Tibial nerve (tissue), 4 donors: ENCODE results near the gene LRRC63. TPM values are rescaled to one million over a fixed set of nuclear protein-coding genes. Genes with fewer than 3 reads are reported as not detected.
A peak's percentile ranks its signal among the peaks of the same experiment; 100 is the strongest.

ENCODE experiments used
- DNase-seq, 2 donors: peaks; one replicate each; pipeline ENCODE4 v3.0.0-alpha.2; 2019; ENCODE audit warnings: low spot score in 2 of 2
- H3K27ac ChIP-seq, 4 donors: fragments of 200-600 bp; sonication (generic) in 3 of 4; one replicate each; pipeline ENCODE4 v1.5.1; 2017 to 2019; ENCODE audit warnings: mild to moderate bottlenecking in 1 of 4
- H3K27me3 ChIP-seq, 2 donors: fragments of 200-600 bp; sonication (generic) in 1 of 2; one replicate each; pipeline versions ENCODE4 v1.5.1 to v1.6.0; 2017 to 2019
- H3K36me3 ChIP-seq, 3 donors: fragments of 200-600 bp; sonication (generic); one replicate each; pipeline ENCODE4 v1.5.1; 2018 to 2019
- H3K4me1 ChIP-seq, 4 donors: fragments of 200-600 bp; sonication (generic) in 3 of 4; one replicate each; pipeline ENCODE4 v1.5.1; 2017 to 2019
- H3K4me3 ChIP-seq, 4 donors: fragments of 200-600 bp; sonication (generic) in 3 of 4; one replicate each; pipeline ENCODE4 v1.5.1; 2017 to 2019; ENCODE audit warnings: mild to moderate bottlenecking in 1 of 4, moderate library complexity in 1 of 4
- H3K9me3 ChIP-seq, 4 donors: fragments of 200-600 bp; sonication (generic) in 3 of 4; one replicate each; pipeline ENCODE4 v1.5.1; 2017 to 2019
- CTCF ChIP-seq, 5 experiments: fragments of 200-600 bp in 3 of 5; fragments of 450-650 bp in 2 of 5; sonication (generic) in 3 of 5; IDR thresholded peaks; one replicate each; pipeline ENCODE4 v1.5.1; 2016 to 2019; ENCODE audit warnings: antibody characterized with exemption in 5 of 5, mild to moderate bottlenecking in 3 of 5, moderate library complexity in 2 of 5
- EP300 ChIP-seq, 2 donors: sonication (generic); formaldehyde crosslinking; IDR thresholded peaks; one replicate each; pipeline ENCODE4 v1.6.1; 2017; ENCODE audit warnings: antibody characterized with exemption in 2 of 2, mild to moderate bottlenecking in 1 of 2
- POLR2A ChIP-seq, 2 donors: fragments of 450-650 bp; IDR thresholded peaks; one replicate each; pipeline ENCODE4 v1.6.1; 2017; ENCODE audit warnings: antibody characterized with exemption in 2 of 2, mild to moderate bottlenecking in 2 of 2, moderate library complexity in 2 of 2
- WGBS, 2 donors: methylation state at CpG; one replicate each; pipeline ENCODE4 v1.1.5; 2018; 5-methylcytosine and 5-hydroxymethylcytosine counted together
- total RNA-seq, 4 donors: library from RNA; depleted of rRNA; stranded (reverse); fragments of >200 nt; gene quantifications; one replicate each; pipeline ENCODE4 v1.1.0, GENCODE V29; 2016

The LRRC63 gene
- total RNA-seq, 4 donors from 2014 or later = 0.78 TPM; not detected in 3

- DNase-seq = no peak
- peaks cover 0 to 25% (median 17%) of the 10 kb centered on the region in 4 donors for H3K4me1 ChIP-seq
- 72 to 73% methylated on average over 3 of the region's 3 CpGs for WGBS, 2 donors
- H3K4me3 ChIP-seq = no peak overlapping the region
- no peaks in the 10 kb centered on the region for H3K27me3 ChIP-seq
- TF ChIP-seq CTCF (IDR thresholded peaks at IDR 0.05) = no peak
- no peak for TF ChIP-seq POLR2A (IDR thresholded peaks at IDR 0.05)
- TF ChIP-seq EP300 (IDR thresholded peaks at IDR 0.05) = no peak
- H3K27ac ChIP-seq = no peak overlapping the region
- H3K9me3 ChIP-seq = no peaks in the 10 kb centered on the region
- H3K36me3 ChIP-seq = no peaks in the 10 kb centered on the region
Observed at GRCh38 chr13:46166947-46167610, 44.6 kb upstream of the LRRC63 start.

GRCh38 chr13:46168341-46168740, 43.4 kb upstream of the LRRC63 start:
- no peak overlapping the region for H3K27ac ChIP-seq
- no peaks in the 10 kb centered on the region for H3K27me3 ChIP-seq
- DNase-seq = peak in 1 of 2 donors; percentile 45
- no peaks in the 10 kb centered on the region for H3K36me3 ChIP-seq
- 32 to 41% methylated on average over 8 of the region's 8 CpGs for whole genome bisulfite sequencing, 2 donors
- H3K4me3 ChIP-seq = no peak overlapping the region
- TF ChIP-seq CTCF (IDR thresholded peaks at IDR 0.05) = no peak
- no peak for TF ChIP-seq POLR2A (IDR thresholded peaks at IDR 0.05)
- peak in 1 of 2 donors; percentile 51 for TF ChIP-seq EP300 (IDR thresholded peaks at IDR 0.05)
- no peaks in the 10 kb centered on the region for H3K9me3 ChIP-seq
- peaks cover 0 to 31% (median 19%) of the 10 kb centered on the region in 4 donors for H3K4me1 ChIP-seq

GRCh38 chr13:46168783-46169182, 42.9 kb upstream of the LRRC63 start:
- no peaks in the 10 kb centered on the region for H3K9me3 ChIP-seq
- H3K27ac ChIP-seq = no peak overlapping the region
- TF ChIP-seq POLR2A (IDR thresholded peaks at IDR 0.05) = no peak
- TF ChIP-seq CTCF (IDR thresholded peaks at IDR 0.05) = no peak
- no peak for TF ChIP-seq EP300 (IDR thresholded peaks at IDR 0.05)
- H3K4me1 ChIP-seq = peaks cover 0 to 36% (median 19%) of the 10 kb centered on the region in 4 donors
- DNase-seq = no peak
- WGBS, 2 donors = 33 to 44% methylated on average over 1 of the region's 1 CpG
- no peaks in the 10 kb centered on the region for H3K36me3 ChIP-seq
- no peaks in the 10 kb centered on the region for H3K27me3 ChIP-seq
- no peak overlapping the region for H3K4me3 ChIP-seq

- Histone ChIP-seq H3K4me1 (peaks cover 0 to 38% (median 19%) of the 10 kb centered on the region in 4 donors), H3K36me3 (no peaks in the 10 kb centered on the region), H3K27ac (no peak overlapping the region), H3K27me3 (no peaks in the 10 kb centered on the region), H3K4me3 (no peak overlapping the region), H3K9me3 (no peaks in the 10 kb centered on the region)
- no peak for DNase-seq
- 89 to 100% methylated on average over 2 of the region's 2 CpGs for WGBS, 2 donors
- TF ChIP-seq CTCF (IDR thresholded peaks at IDR 0.05) (no peak), EP300 (IDR thresholded peaks at IDR 0.05) (no peak), POLR2A (IDR thresholded peaks at IDR 0.05) (no peak)
Observed at GRCh38 chr13:46169758-46170157, 42.0 kb upstream of the LRRC63 start.

GRCh38 chr13:46170268-46170667, 41.5 kb upstream of the LRRC63 start:
- no peak overlapping the region for H3K4me3 ChIP-seq
- no peaks in the 10 kb centered on the region for H3K27me3 ChIP-seq
- WGBS, 2 donors = 70 to 79% methylated on average over 7 of the region's 7 CpGs
- no peak for DNase-seq
- H3K4me1 ChIP-seq = peaks cover 0 to 43% (median 19%) of the 10 kb centered on the region in 4 donors
- H3K36me3 ChIP-seq = no peaks in the 10 kb centered on the region
- TF ChIP-seq CTCF (IDR thresholded peaks at IDR 0.05) = no peak
- TF ChIP-seq POLR2A (IDR thresholded peaks at IDR 0.05) = no peak
- TF ChIP-seq EP300 (IDR thresholded peaks at IDR 0.05) = no peak
- no peaks in the 10 kb centered on the region for H3K9me3 ChIP-seq
- H3K27ac ChIP-seq = no peak overlapping the region
